ENCODE results near the gene CCDC194. TPM values are rescaled to one million over a fixed set of nuclear protein-coding genes. Genes with fewer than 3 reads are reported as not detected.
A peak's percentile ranks its signal among the peaks of the same experiment; 100 is the strongest.
"Not testable (repeated sequence)": the region's sequence is repeated elsewhere in the genome, so short reads cannot be mapped to it uniquely, and the experiment has no call there.

CCDC194 gene
- total RNA-seq, 2 donors from 2014 or later, result 1.8 to 4.8 TPM

DNA sequence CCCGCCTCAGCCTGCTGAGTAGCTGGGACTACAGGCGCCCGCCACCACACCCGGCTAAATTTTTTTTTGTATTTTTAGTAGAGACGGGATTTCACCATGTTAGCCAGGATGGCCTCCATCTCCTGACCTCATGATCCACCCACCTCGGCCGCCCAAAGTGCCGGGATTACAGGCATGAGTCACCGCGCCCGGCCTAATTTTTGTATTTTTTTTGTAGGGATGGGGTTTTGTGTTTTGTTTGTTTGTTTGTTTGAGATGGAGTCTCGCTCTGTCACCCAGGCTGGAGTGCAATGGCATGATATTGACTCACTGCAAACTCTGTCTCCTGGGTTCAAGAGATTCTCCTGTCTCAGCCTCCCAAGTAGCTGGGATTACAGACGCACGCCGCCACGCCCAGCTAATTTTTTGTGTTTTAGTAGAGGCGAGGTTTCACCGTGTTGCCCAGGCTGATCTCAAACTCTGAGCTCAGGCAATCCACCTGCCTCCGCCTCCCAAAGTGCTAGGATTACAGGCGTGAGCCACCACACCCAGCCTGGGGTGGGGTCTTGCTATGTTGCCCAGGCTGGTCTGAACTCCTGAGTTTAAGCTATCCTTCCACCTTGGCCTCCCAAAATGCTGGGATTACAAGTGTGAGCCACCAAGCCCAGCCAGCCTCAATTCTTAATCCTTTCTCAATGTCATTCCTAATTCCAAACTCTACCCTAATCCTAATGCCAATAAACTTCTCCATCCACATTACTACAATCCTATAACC lies 30.0 kb downstream of the CCDC194 start:
- not testable (repeated sequence) for H3K9me3 Mint-ChIP-seq; H3K4me3 Mint-ChIP-seq; H3K36me3 Mint-ChIP-seq (ENCODE audit: low read depth); ATAC-seq (replicated peaks); H3K27ac Mint-ChIP-seq; H3K27me3 Mint-ChIP-seq; H3K4me1 Mint-ChIP-seq

GRCh38 chr19:17359905-17360800 lies 33.8 kb downstream of the CCDC194 start:
- H3K4me1 Mint-ChIP-seq, result no peaks in the 10 kb centered on the region
- H3K27me3 Mint-ChIP-seq, result no peaks in the 10 kb centered on the region
- no peaks in the 10 kb centered on the region for H3K36me3 Mint-ChIP-seq (ENCODE audit: low read depth)
- H3K9me3 Mint-ChIP-seq, result no peaks in the 10 kb centered on the region
- no peak overlapping the region for H3K4me3 Mint-ChIP-seq
- no peak for ATAC-seq (replicated peaks)
- no peak overlapping the region for H3K27ac Mint-ChIP-seq

GRCh38 chr19:17358395-17358794 lies 35.6 kb downstream of the CCDC194 start:
- ATAC-seq (replicated peaks), result no peak
- H3K9me3 Mint-ChIP-seq, result no peaks in the 10 kb centered on the region
- peaks cover 4% of the 10 kb centered on the region for H3K27me3 Mint-ChIP-seq
- no peaks in the 10 kb centered on the region for H3K36me3 Mint-ChIP-seq (ENCODE audit: low read depth)
- no peaks in the 10 kb centered on the region for H3K4me1 Mint-ChIP-seq
- no peak overlapping the region for H3K4me3 Mint-ChIP-seq
- H3K27ac Mint-ChIP-seq, result no peak overlapping the region

DNA sequence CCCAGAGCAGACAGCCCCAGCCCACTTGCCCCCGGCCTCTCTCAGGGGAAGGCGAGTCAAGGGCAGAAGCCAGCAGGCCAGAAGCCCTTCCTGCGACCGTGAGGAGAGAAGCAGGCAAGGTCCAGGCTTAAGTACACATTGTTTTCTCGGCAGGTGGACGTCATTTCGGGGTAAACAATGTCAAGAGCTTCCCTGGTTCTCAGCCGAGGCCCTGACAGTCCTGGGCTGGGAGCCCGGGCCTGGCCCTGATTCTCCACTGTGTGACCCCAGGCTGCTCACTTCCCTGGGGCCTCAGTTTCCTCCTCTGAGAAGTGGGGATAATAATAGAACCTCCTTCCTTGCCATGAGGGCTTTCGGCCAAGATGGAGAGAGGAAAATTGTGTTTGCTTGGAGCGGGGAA lies 36.3 kb downstream of the CCDC194 start:
- H3K36me3 Mint-ChIP-seq (ENCODE audit: low read depth), result no peaks in the 10 kb centered on the region
- H3K9me3 Mint-ChIP-seq, result no peaks in the 10 kb centered on the region
- H3K27ac Mint-ChIP-seq, result no peak overlapping the region
- peaks cover 8% of the 10 kb centered on the region for H3K27me3 Mint-ChIP-seq
- no peak overlapping the region for H3K4me3 Mint-ChIP-seq
- ATAC-seq (replicated peaks), result no peak
- no peaks in the 10 kb centered on the region for H3K4me1 Mint-ChIP-seq

- no peak overlapping the region for H3K27ac Mint-ChIP-seq
- peaks cover 8% of the 10 kb centered on the region for H3K27me3 Mint-ChIP-seq
- no peak overlapping the region for H3K4me3 Mint-ChIP-seq
- no peaks in the 10 kb centered on the region for H3K4me1 Mint-ChIP-seq
- no peaks in the 10 kb centered on the region for H3K36me3 Mint-ChIP-seq (ENCODE audit: low read depth)
- no peaks in the 10 kb centered on the region for H3K9me3 Mint-ChIP-seq
- ATAC-seq (replicated peaks), result no peak
These were observed 36.8 kb downstream of the CCDC194 start for GRCh38 chr19:17357078-17357666.

DNA sequence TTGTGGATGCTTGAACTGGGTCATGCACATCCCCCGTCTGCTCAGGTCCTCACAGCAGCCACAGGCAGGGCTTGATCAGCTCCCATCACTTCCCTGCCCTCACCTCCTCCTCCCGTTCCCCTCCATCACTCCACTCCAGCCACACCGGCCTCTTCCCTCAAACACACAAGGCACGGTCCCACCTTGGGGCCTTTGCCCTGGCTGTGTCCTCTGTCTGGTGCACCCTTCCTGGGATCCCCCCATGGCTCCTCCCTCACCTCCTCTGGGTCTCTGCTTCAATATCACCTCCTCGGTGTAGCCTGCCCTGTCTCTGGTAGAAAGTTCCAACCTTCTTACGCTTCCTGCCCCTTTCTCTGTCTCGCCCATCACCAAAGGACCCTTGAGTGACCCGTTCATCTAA lies 40.6 kb downstream of the CCDC194 start:
- no peaks in the 10 kb centered on the region for H3K4me1 Mint-ChIP-seq
- no peaks in the 10 kb centered on the region for H3K36me3 Mint-ChIP-seq (ENCODE audit: low read depth)
- peaks cover 16% of the 10 kb centered on the region for H3K27me3 Mint-ChIP-seq
- ATAC-seq (replicated peaks), result no peak
- H3K9me3 Mint-ChIP-seq, result no peaks in the 10 kb centered on the region
- H3K27ac Mint-ChIP-seq, result no peak overlapping the region
- no peak overlapping the region for H3K4me3 Mint-ChIP-seq

DNA sequence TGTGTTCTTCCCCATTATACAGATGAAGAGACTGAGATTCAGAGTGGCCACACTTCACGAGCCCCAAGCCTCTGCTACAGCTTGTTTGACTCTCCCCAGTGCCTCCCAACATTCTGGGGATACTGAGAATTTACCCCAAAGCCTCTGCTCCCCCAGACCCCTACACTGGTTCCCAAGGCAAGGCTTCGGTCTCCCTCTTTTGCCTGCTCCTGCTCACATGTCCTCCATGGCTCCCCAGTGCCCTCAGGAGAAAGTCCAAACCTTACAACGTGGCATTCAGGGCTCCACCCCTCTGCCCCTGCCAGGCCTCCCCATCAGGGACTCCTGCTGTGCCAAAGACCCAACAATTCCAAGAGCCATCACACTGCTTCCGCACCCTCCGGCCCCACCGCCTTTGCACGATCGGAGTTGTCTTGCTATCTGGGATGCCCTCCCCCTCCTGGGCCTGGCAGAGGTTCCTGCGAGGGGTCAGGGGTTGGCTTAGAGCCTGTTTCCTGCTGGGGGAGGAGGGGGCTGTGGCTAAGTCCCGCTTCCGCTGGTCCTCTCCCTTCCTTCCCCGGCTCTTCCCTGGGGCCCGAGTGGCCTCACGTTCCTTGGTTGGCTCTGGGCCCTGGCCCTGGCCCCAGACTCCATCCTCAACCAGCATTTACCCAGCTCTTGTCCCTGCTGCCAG lies 41.3 kb downstream of the CCDC194 start:
- H3K27ac Mint-ChIP-seq, result no peak overlapping the region
- no peaks in the 10 kb centered on the region for H3K9me3 Mint-ChIP-seq
- no peaks in the 10 kb centered on the region for H3K36me3 Mint-ChIP-seq (ENCODE audit: low read depth)
- H3K4me1 Mint-ChIP-seq, result no peaks in the 10 kb centered on the region
- H3K27me3 Mint-ChIP-seq, result peaks cover 19% of the 10 kb centered on the region
- no peak for ATAC-seq (replicated peaks)
- H3K4me3 Mint-ChIP-seq, result no peak overlapping the region

DNA sequence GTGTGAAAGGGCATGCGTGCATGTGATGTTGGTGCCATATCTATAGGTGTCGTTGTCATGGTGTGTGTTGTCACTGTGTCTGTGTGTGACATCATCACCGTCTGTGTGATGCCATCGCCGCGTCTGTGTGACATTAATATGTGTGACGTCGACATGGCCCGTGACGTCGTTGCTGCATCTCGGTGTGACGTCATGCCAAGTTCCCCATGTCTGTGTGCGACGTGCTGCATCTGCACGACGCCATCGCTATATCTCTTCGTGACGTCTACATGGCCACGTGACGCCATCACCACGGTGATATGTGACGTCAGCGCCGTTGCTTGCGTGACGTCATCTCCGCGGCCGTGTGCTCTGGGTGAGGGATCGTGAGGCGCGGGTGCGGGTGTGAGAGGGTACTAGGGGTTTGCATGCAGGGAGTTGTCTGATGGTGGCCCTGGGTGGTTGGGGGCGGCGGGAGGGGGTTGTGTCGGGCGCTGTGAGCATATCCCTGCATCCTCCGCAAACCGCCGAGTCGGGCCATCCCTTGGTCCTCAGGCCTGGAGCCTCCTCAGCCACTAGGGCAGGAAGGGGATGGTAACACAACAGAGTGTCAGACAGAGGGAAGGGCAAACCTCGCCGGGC lies 42.1 kb downstream of the CCDC194 start:
- Mint-ChIP-seq H3K36me3 (ENCODE audit: low read depth) (no peaks in the 10 kb centered on the region), H3K4me1 (no peaks in the 10 kb centered on the region), H3K27ac (no peak overlapping the region), H3K4me3 (no peak overlapping the region), H3K9me3 (no peaks in the 10 kb centered on the region), H3K27me3 (peaks cover 21% of the 10 kb centered on the region)
- ATAC-seq (replicated peaks), result no peak

DNA sequence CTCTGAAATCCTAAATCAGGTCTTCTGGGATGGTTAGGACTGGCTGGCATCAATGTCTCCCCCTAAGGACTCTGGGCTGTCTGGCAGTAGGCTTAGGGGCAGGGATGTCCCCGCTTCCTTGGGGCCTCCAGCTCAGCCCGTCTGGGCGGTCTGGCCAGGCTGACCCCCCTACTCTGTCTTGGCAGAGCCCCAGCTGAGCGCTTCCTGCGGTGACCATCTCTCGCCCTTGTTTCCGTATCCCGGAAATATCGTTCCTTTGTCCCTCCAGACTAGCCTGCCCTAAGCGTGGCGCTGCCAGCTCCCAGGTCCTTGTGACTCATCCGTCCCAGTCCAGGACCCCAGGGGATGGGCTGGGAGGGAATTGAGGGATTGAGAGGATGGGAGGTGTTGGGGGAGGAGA lies 45.3 kb downstream of the CCDC194 start:
- no peaks in the 10 kb centered on the region for H3K9me3 Mint-ChIP-seq
- H3K4me3 Mint-ChIP-seq, result no peak overlapping the region
- H3K27me3 Mint-ChIP-seq, result peaks cover 20% of the 10 kb centered on the region
- H3K36me3 Mint-ChIP-seq (ENCODE audit: low read depth), result no peaks in the 10 kb centered on the region
- H3K27ac Mint-ChIP-seq, result no peak overlapping the region
- no peak for ATAC-seq (replicated peaks)
- peaks cover 6% of the 10 kb centered on the region for H3K4me1 Mint-ChIP-seq

DNA sequence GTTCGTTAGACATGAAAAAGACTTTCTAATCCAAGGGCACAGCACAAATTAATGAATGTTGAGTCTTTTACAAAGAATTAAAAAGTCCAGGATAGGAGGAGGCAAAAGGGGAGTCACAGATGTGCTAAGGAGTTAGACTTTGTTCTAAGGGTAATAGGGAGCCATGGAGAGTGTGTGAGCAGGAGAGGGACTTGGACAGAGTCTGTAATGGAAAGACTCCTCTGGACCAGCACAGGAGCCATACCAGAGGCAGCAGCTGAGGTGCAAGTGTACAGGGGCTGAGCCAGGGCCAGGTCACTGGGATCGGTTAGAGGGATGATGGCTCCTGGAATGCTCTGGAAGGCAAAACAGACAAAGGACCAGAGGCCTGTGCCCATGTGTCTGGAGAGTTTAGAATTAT lies 46.1 kb downstream of the CCDC194 start:
- ATAC-seq (replicated peaks), result no peak
- Mint-ChIP-seq H3K36me3 (ENCODE audit: low read depth) (no peaks in the 10 kb centered on the region), H3K4me3 (no peak overlapping the region), H3K9me3 (no peaks in the 10 kb centered on the region), H3K27me3 (peaks cover 13% of the 10 kb centered on the region), H3K27ac (no peak overlapping the region), H3K4me1 (peaks cover 6% of the 10 kb centered on the region)

DNA sequence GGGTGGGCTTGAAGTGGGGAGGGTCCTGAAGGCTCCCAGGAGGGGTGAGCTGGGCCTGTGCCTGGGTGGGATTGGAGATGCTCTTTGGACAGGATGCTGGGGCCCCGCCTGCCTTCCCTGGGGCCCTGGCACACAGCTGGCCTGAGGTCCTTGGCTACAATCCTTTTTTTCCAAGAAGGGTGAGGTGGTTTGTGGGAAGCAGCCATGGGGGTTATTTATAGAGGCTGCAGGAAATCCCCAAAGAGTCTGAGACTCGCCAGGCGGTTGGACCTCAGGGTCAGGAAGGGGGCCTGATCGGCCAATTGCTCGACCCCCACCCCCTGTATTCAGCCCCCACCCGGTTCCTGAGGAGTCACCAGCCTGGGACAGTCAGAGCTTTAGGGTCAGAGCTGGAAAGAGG lies 46.6 kb downstream of the CCDC194 start:
- Mint-ChIP-seq H3K4me1 (peaks cover 6% of the 10 kb centered on the region), H3K9me3 (no peaks in the 10 kb centered on the region), H3K27me3 (peaks cover 13% of the 10 kb centered on the region), H3K36me3 (ENCODE audit: low read depth) (no peaks in the 10 kb centered on the region), H3K27ac (no peak overlapping the region), H3K4me3 (no peak overlapping the region)
- ATAC-seq (replicated peaks), result no peak

- H3K4me3 Mint-ChIP-seq, result no peak overlapping the region
- peaks cover 9% of the 10 kb centered on the region for H3K27me3 Mint-ChIP-seq
- no peaks in the 10 kb centered on the region for H3K9me3 Mint-ChIP-seq
- peak; percentile 99 for ATAC-seq (replicated peaks)
- H3K27ac Mint-ChIP-seq, result peak overlapping the region; percentile 41
- H3K36me3 Mint-ChIP-seq (ENCODE audit: low read depth), result no peaks in the 10 kb centered on the region
- H3K4me1 Mint-ChIP-seq, result peaks cover 6% of the 10 kb centered on the region
These were observed 47.8 kb downstream of the CCDC194 start for GRCh38 chr19:17346109-17346671.

DNA sequence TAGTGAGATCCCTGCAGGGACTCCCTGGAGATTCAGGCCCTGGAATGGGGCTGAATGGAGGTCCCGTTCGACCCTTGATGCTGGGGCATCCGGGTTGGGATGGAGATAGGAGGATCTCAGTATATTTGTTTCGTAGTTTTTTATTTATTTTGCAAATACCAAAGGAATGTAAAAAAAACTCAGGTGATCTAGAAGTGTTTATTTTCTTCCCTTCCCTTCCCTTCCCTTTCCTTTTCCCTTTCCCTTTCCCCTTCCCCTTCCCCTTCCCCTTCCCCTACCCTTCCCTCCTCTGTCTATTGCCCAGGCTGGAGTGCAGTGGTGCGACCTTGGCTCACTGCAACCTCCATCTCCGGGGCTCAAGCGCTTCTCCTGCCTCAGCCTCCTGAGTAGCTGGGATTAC lies 52.2 kb downstream of the CCDC194 start:
- H3K27me3 Mint-ChIP-seq, result no peaks in the 10 kb centered on the region
- H3K36me3 Mint-ChIP-seq (ENCODE audit: low read depth), result no peaks in the 10 kb centered on the region
- peaks cover 11% of the 10 kb centered on the region for H3K4me1 Mint-ChIP-seq
- H3K27ac Mint-ChIP-seq, result no peak overlapping the region
- H3K4me3 Mint-ChIP-seq, result no peak overlapping the region
- H3K9me3 Mint-ChIP-seq, result no peaks in the 10 kb centered on the region
- no peak for ATAC-seq (replicated peaks)

- H3K9me3 Mint-ChIP-seq, result no peaks in the 10 kb centered on the region
- H3K27ac Mint-ChIP-seq, result no peak overlapping the region
- no peak overlapping the region for H3K4me3 Mint-ChIP-seq
- H3K36me3 Mint-ChIP-seq (ENCODE audit: low read depth), result no peaks in the 10 kb centered on the region
- no peaks in the 10 kb centered on the region for H3K27me3 Mint-ChIP-seq
- no peak for ATAC-seq (replicated peaks)
- peaks cover 10% of the 10 kb centered on the region for H3K4me1 Mint-ChIP-seq
These were observed 52.6 kb downstream of the CCDC194 start for GRCh38 chr19:17341386-17341785.

Data from activated T-helper 17 cell treated with anti-CD3 and anti-CD28 coated beads, Interleukin-2, amount 50 U/mL, for 72 hours (primary cell).